Measurements from ENCODE around the gene AIFM3.
A peak's percentile ranks its signal among the peaks of the same experiment; 100 is the strongest.

The AIFM3 gene

GRCh38 chr22:20981787-20982562, 14.9 kb downstream of the AIFM3 start, which contains the start of gene LZTR1:
LZTR1 (plus strand) TSS chr22:20982297; CDS start chr22:20982372, 75 bp downstream.
- TF ChIP-seq, protein P1, sequence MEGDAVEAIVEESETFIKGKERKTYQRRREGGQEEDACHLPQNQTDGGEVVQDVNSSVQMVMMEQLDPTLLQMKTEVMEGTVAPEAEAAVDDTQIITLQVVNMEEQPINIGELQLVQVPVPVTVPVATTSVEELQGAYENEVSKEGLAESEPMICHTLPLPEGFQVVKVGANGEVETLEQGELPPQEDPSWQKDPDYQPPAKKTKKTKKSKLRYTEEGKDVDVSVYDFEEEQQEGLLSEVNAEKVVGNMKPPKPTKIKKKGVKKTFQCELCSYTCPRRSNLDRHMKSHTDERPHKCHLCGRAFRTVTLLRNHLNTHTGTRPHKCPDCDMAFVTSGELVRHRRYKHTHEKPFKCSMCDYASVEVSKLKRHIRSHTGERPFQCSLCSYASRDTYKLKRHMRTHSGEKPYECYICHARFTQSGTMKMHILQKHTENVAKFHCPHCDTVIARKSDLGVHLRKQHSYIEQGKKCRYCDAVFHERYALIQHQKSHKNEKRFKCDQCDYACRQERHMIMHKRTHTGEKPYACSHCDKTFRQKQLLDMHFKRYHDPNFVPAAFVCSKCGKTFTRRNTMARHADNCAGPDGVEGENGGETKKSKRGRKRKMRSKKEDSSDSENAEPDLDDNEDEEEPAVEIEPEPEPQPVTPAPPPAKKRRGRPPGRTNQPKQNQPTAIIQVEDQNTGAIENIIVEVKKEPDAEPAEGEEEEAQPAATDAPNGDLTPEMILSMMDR (conservative IDR thresholded peaks at IDR 0.05; ENCODE audit: low read depth): peak; percentile 68
- CTCF ChIA-PET: interaction anchor here (0.5 kb wide), 1 partner anchor 199 kb away, joined by 3 read pairs; no protein-coding TSS in a partner anchor
- peak within 1 kb of the TSS; percentile 85 for H3K27ac ChIP-seq
- POLR2A ChIA-PET (ENCODE audit: low non-redundant PET): interaction anchor here (0.5 to 1.5 kb wide), 3 partner anchors 20 to 118 kb away, joined by 3 to 6 read pairs (median 3); partner anchors contain the start of genes CRKL and THAP7
- peak; percentile 66 for DNase-seq (ENCODE audit: low spot score)

GRCh38 chr22:20982563-20982882, 15.5 kb downstream of the AIFM3 start:
- ChIA-PET POLR2A (ENCODE audit: low non-redundant PET) (interaction anchor here (0.7 to 1.5 kb wide), 2 partner anchors 20 to 65 kb away, joined by 3 to 6 read pairs; partner anchors contain the start of genes CRKL and THAP7), CTCF (interaction anchor here (0.5 kb wide), 1 partner anchor 200 kb away, joined by 3 read pairs; no protein-coding TSS in a partner anchor)
- H3K27ac ChIP-seq: peak overlapping the region; percentile 85
- DNase-seq (ENCODE audit: low spot score): peak; percentile 9
- TF ChIP-seq, protein P1 (conservative IDR thresholded peaks at IDR 0.05; ENCODE audit: low read depth): no peak

- DNase-seq (ENCODE audit: low spot score): no peak
- TF ChIP-seq, protein P1 (conservative IDR thresholded peaks at IDR 0.05; ENCODE audit: low read depth): no peak
- CTCF ChIA-PET: no interaction called here
- H3K27ac ChIP-seq: peak overlapping the region; percentile 85
- POLR2A ChIA-PET (ENCODE audit: low non-redundant PET): interaction anchor here (1.5 kb wide), 1 partner anchor 19 kb away, joined by 6 read pairs; the partner anchor contains the start of gene THAP7
Measured at GRCh38 chr22:20983081-20983771, 16.2 kb downstream of the AIFM3 start.

DNA sequence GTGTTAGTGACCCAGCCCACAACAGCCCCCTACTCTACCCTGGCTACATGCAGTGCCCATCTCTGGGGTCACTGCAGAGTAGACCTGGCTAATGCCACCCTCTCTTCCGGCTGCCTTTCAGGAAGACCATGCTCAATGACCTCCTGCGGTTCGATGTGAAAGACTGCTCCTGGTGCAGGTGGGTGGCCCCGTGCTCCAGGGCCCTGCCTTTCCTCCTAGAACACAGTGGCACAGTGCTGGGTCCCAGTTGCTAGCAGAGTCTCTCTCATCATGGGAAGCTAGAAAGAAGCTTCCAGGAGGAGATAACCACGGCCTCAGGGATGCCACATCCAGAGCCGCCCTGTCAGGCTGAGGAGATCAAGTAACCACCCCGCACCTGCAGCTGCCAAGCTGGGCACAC, 18.7 kb downstream of the AIFM3 start:
- no peak for DNase-seq (ENCODE audit: low spot score)
- TF ChIP-seq, protein P1 (conservative IDR thresholded peaks at IDR 0.05; ENCODE audit: low read depth): no peak
- POLR2A ChIA-PET (ENCODE audit: low non-redundant PET): no interaction called here
- H3K27ac ChIP-seq: no peak overlapping the region
- CTCF ChIA-PET: interaction anchor here (0.5 kb wide), 1 partner anchor 202 kb away, joined by 3 read pairs; no protein-coding TSS in a partner anchor

- no peak for DNase-seq (ENCODE audit: low spot score)
- no peak overlapping the region for H3K27ac ChIP-seq
- CTCF ChIA-PET: no interaction called here
- TF ChIP-seq, protein P1 (conservative IDR thresholded peaks at IDR 0.05; ENCODE audit: low read depth): no peak
- POLR2A ChIA-PET (ENCODE audit: low non-redundant PET): no interaction called here
Measured at GRCh38 chr22:20986365-20986764, 19.3 kb downstream of the AIFM3 start.

- no peak overlapping the region for H3K27ac ChIP-seq
- ChIA-PET CTCF (no interaction called here), POLR2A (ENCODE audit: low non-redundant PET) (no interaction called here)
- TF ChIP-seq, protein P1 (conservative IDR thresholded peaks at IDR 0.05; ENCODE audit: low read depth): no peak
- no peak for DNase-seq (ENCODE audit: low spot score)
Measured at GRCh38 chr22:20987375-20987774, 20.3 kb downstream of the AIFM3 start.
